Calu3 (cell line): ENCODE results near the gene SKP2. TPM values are rescaled to one million over a fixed set of nuclear protein-coding genes. Genes with fewer than 3 reads are reported as not detected.

Source experiments
- BruUV-seq: library from RNA; stranded (reverse); fragments of 400-500 nt; replicated peaks from 2 replicates; lab custom pipeline; 2021; lab: Mats Ljungman, UMichigan
- CTCF ChIA-PET: fragments of 300-600 bp; sonication (Branson Sonifier 250); formaldehyde crosslinking; loops from one replicate; lab custom pipeline; 2022; ENCODE audit warnings: antibody characterized with exemption; lab: Charles Lee
- DNase-seq: peaks from one replicate; pipeline ENCODE4 v3.0.0; 2022
- H3K27ac Mint-ChIP-seq: one replicate; pipeline ENCODE4 v1.8.0; 2022; ENCODE audit warnings: mixed read lengths; ENCODE audit not compliant: unreplicated experiment
- H3K27me3 Mint-ChIP-seq: one replicate; pipeline ENCODE4 v1.8.0; 2022; ENCODE audit warnings: mixed read lengths; ENCODE audit not compliant: unreplicated experiment
- H3K36me3 Mint-ChIP-seq: one replicate; pipeline ENCODE4 v1.8.0; 2022; ENCODE audit warnings: mild to moderate bottlenecking, moderate library complexity, mixed read lengths; ENCODE audit not compliant: insufficient read depth, unreplicated experiment
- H3K4me1 Mint-ChIP-seq: one replicate; pipeline ENCODE4 v1.8.0; 2022; ENCODE audit warnings: mild to moderate bottlenecking, low read depth, mixed read lengths; ENCODE audit not compliant: unreplicated experiment
- H3K4me3 Mint-ChIP-seq: one replicate; pipeline ENCODE4 v1.8.0; 2022; ENCODE audit warnings: mild to moderate bottlenecking, low read depth, moderate library complexity, mixed read lengths; ENCODE audit not compliant: unreplicated experiment
- H3K9me3 Mint-ChIP-seq: one replicate; pipeline ENCODE4 v1.8.0; 2022; ENCODE audit warnings: low read depth, mixed read lengths; ENCODE audit not compliant: unreplicated experiment
- intact Hi-C: fragments of 100-400 bp; cut with micrococcal nuclease; formaldehyde crosslinking; loops from one replicate; pipeline ENCODE4 v1.10.0; 2022; ENCODE audit not compliant: unreplicated experiment
- total RNA-seq: library from RNA; stranded (reverse); gene quantifications from 2 replicates; pipeline ENCODE4 v1.2.3, GENCODE V29; 2022
- TF ChIP-seq, protein P1 (sequence below): fragments of 200-600 bp; IDR thresholded peaks from one replicate; pipeline ENCODE4 v1.8.0; 2022; ENCODE audit warnings: antibody characterized with exemption; ENCODE audit not compliant: unreplicated experiment

SKP2 gene
- total RNA-seq, 1 experiment from 2014 or later: 26.1 TPM

DNA sequence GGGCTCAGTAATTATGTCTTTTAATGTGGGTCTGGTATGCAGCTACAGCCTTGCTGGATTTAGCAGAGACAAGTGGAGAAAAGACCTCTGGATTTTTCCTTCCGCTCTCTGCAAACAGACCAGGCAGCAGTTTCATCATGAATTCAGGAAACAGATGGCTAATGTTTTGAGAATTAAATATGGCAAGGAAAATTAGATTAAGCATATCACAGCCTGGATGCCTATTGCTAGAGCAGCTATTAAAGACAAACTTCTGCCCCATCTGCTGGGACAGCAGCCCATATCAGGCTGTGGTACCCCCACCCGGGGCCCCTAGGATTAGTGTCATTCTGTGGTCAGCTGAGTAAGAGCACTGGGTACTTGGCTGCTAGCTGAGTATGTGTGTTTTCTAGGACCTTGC lies 6.2 kb downstream of the SKP2 start:
- Mint-ChIP-seq H3K9me3 (no peaks in the 10 kb centered on the region), H3K36me3 (no peaks in the 10 kb centered on the region), H3K4me1 (peaks cover 14% of the 10 kb centered on the region), H3K4me3 (no peak overlapping the region), H3K27me3 (no peaks in the 10 kb centered on the region), H3K27ac (no peak overlapping the region)
- no peak for DNase-seq
- intact Hi-C loops: no loop called here
- TF ChIP-seq, protein P1, sequence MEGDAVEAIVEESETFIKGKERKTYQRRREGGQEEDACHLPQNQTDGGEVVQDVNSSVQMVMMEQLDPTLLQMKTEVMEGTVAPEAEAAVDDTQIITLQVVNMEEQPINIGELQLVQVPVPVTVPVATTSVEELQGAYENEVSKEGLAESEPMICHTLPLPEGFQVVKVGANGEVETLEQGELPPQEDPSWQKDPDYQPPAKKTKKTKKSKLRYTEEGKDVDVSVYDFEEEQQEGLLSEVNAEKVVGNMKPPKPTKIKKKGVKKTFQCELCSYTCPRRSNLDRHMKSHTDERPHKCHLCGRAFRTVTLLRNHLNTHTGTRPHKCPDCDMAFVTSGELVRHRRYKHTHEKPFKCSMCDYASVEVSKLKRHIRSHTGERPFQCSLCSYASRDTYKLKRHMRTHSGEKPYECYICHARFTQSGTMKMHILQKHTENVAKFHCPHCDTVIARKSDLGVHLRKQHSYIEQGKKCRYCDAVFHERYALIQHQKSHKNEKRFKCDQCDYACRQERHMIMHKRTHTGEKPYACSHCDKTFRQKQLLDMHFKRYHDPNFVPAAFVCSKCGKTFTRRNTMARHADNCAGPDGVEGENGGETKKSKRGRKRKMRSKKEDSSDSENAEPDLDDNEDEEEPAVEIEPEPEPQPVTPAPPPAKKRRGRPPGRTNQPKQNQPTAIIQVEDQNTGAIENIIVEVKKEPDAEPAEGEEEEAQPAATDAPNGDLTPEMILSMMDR: no peak
- CTCF ChIA-PET: no interaction called here
- BruUV-seq: no TSS peak

GRCh38 chr5:36160617-36161016 lies 8.7 kb downstream of the SKP2 start:
- TF ChIP-seq, protein P1: no peak
- intact Hi-C loops: no loop called here
- Mint-ChIP-seq H3K9me3 (no peaks in the 10 kb centered on the region), H3K4me1 (no peaks in the 10 kb centered on the region), H3K27ac (no peak overlapping the region), H3K27me3 (no peaks in the 10 kb centered on the region), H3K4me3 (no peak overlapping the region), H3K36me3 (no peaks in the 10 kb centered on the region)
- no TSS peak for BruUV-seq
- no peak for DNase-seq
- CTCF ChIA-PET: no interaction called here

DNA sequence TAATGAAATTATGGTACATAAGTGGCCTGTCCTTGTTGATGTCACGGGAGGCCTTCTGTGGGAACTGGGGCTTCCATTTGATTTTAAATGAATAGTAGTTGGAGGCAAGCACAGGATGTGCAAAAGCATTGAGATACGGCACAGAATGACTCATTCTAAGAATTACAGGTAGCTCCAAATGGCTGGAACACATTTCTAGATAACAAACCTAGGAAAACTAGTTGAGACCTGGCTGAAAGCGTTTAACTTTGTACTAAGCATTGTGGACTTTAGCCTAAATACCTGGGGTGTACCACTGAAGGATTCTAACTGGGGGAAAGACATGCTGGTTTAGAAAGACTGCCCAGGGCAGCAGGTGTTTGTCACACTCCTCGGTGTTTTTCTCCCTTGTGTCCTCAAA lies 9.4 kb downstream of the SKP2 start:
- TF ChIP-seq, protein P1: no peak
- no peaks in the 10 kb centered on the region for H3K9me3 Mint-ChIP-seq
- no peak overlapping the region for H3K4me3 Mint-ChIP-seq
- H3K36me3 Mint-ChIP-seq: no peaks in the 10 kb centered on the region
- intact Hi-C loops: no loop called here
- no peak for DNase-seq
- BruUV-seq: no TSS peak
- H3K27ac Mint-ChIP-seq: no peak overlapping the region
- H3K27me3 Mint-ChIP-seq: no peaks in the 10 kb centered on the region
- CTCF ChIA-PET: no interaction called here
- no peaks in the 10 kb centered on the region for H3K4me1 Mint-ChIP-seq

GRCh38 chr5:36162810-36163486 lies 11.0 kb downstream of the SKP2 start:
- Mint-ChIP-seq H3K4me1 (no peaks in the 10 kb centered on the region), H3K4me3 (no peak overlapping the region), H3K9me3 (no peaks in the 10 kb centered on the region), H3K36me3 (peaks cover 7% of the 10 kb centered on the region), H3K27me3 (no peaks in the 10 kb centered on the region), H3K27ac (no peak overlapping the region)
- no peak for DNase-seq
- TF ChIP-seq, protein P1: no peak
- intact Hi-C loops: no loop called here
- CTCF ChIA-PET: no interaction called here
- BruUV-seq: no TSS peak
